Astrocyte (in vitro differentiated cells and primary cell): Measurements from ENCODE around the gene RPGRIP1L. TPM values are rescaled to one million over a fixed set of nuclear protein-coding genes. Genes with fewer than 3 reads are reported as not detected.

Source experiments
- DNase-seq: peaks from one replicate; pipeline ENCODE4 v3.0.0-alpha.2; 2010; ENCODE audit warnings: low read depth
- FAIRE-seq: peaks from 2 replicates; lab custom pipeline; 2011; peaks lifted over from hg19 to GRCh38; lab: Jason Lieb, UNC
- H2AFZ ChIP-seq: 2 replicates; pipeline ENCODE4 v1.6.0; 2012; ENCODE audit warnings: low read depth, low read length, inconsistent platforms
- H3K27ac ChIP-seq: 2 replicates; pipeline ENCODE4 v1.5.1; 2011; ENCODE audit warnings: low read depth, low read length, inconsistent platforms
- H3K27me3 ChIP-seq: 2 replicates; pipeline ENCODE4 v1.6.0; 2011; ENCODE audit warnings: low read length, inconsistent platforms; ENCODE audit not compliant: insufficient read depth
- H3K36me3 ChIP-seq: 2 replicates; pipeline ENCODE4 v1.5.1; 2011; ENCODE audit warnings: low read length, inconsistent platforms; ENCODE audit not compliant: insufficient read depth
- H3K4me1 ChIP-seq: 2 replicates; pipeline ENCODE4 v1.5.1; 2011; ENCODE audit warnings: low read length, inconsistent platforms; ENCODE audit not compliant: insufficient read depth
- H3K4me2 ChIP-seq: 2 replicates; pipeline ENCODE4 v1.6.0; 2012; ENCODE audit warnings: low read length, inconsistent platforms
- H3K4me3 ChIP-seq: 2 replicates; pipeline ENCODE4 v1.5.1; 2011; ENCODE audit warnings: low read depth, mild to moderate bottlenecking, low read length, inconsistent platforms; ENCODE audit not compliant: insufficient read depth
- H3K79me2 ChIP-seq: 2 replicates; pipeline ENCODE4 v1.6.0; 2012; ENCODE audit warnings: mild to moderate bottlenecking, low read length, inconsistent platforms; ENCODE audit not compliant: insufficient read depth
- H3K9ac ChIP-seq: 2 replicates; pipeline ENCODE4 v1.6.0; 2012; ENCODE audit warnings: mild to moderate bottlenecking, low read length, inconsistent platforms
- H3K9me3 ChIP-seq: 2 replicates; pipeline ENCODE4 v1.5.1; 2012; ENCODE audit warnings: low read depth, mild to moderate bottlenecking, low read length, inconsistent platforms; ENCODE audit not compliant: insufficient read depth
- H4K20me1 ChIP-seq: 2 replicates; pipeline ENCODE4 v1.6.0; 2012; ENCODE audit warnings: low read length, inconsistent platforms; ENCODE audit not compliant: insufficient read depth
- H3K27ac Mint-ChIP-seq: one replicate; pipeline ENCODE4 v1.8.0; 2021; ENCODE audit warnings: mild to moderate bottlenecking, mixed read lengths; ENCODE audit not compliant: unreplicated experiment
- H3K27me3 Mint-ChIP-seq: one replicate; pipeline ENCODE4 v1.8.0; 2021; ENCODE audit warnings: low read depth, mixed read lengths; ENCODE audit not compliant: unreplicated experiment
- H3K36me3 Mint-ChIP-seq: one replicate; pipeline ENCODE4 v1.8.0; 2021; ENCODE audit warnings: low read depth, mixed read lengths; ENCODE audit not compliant: unreplicated experiment
- H3K4me1 Mint-ChIP-seq: one replicate; pipeline ENCODE4 v1.8.0; 2021; ENCODE audit warnings: low read depth, mixed read lengths; ENCODE audit not compliant: unreplicated experiment
- H3K4me3 Mint-ChIP-seq: one replicate; pipeline ENCODE4 v1.8.0; 2021; ENCODE audit warnings: mild to moderate bottlenecking, moderate library complexity, mixed read lengths; ENCODE audit not compliant: unreplicated experiment
- H3K9me3 Mint-ChIP-seq: one replicate; pipeline ENCODE4 v1.8.0; 2021; ENCODE audit warnings: mild to moderate bottlenecking, mixed read lengths; ENCODE audit not compliant: unreplicated experiment
- CTCF ChIP-seq: IDR thresholded peaks from 2 replicates; pipeline ENCODE4 v1.5.1; 2011; ENCODE audit warnings: low read depth, mild to moderate bottlenecking, inconsistent platforms, low read length, moderate library complexity; ENCODE audit not compliant: insufficient read depth
- EZH2 ChIP-seq: IDR thresholded peaks from 2 replicates; pipeline ENCODE4 v1.6.1; 2012; ENCODE audit warnings: mild to moderate bottlenecking, low read length, inconsistent platforms; ENCODE audit not compliant: insufficient read depth
- total RNA-seq: library from RNA; stranded (reverse); gene quantifications from 2 replicates; pipeline ENCODE4 v1.2.1, GENCODE V29; 2021

RPGRIP1L gene
- total RNA-seq, 1 donor from 2014 or later, result 18.1 TPM

GRCh38 chr16:53629607-53630312 lies 73.9 kb downstream of the RPGRIP1L start:
- Mint-ChIP-seq H3K4me1 (peaks cover 5% of the 10 kb centered on the region), H3K27me3 (no peaks in the 10 kb centered on the region), H3K4me3 (no peak overlapping the region), H3K9me3 (no peaks in the 10 kb centered on the region), H3K27ac (no peak overlapping the region), H3K36me3 (peaks cover 9% of the 10 kb centered on the region)
- no peak for FAIRE-seq
- H3K27me3 ChIP-seq, result no peaks in the 10 kb centered on the region
- H3K9me3 ChIP-seq, result no peaks in the 10 kb centered on the region
- no peaks in the 10 kb centered on the region for H3K4me1 ChIP-seq
- H3K4me3 ChIP-seq, result no peak overlapping the region
- no peak overlapping the region for H3K27ac ChIP-seq
- H2AFZ ChIP-seq, result no peak overlapping the region
- H3K79me2 ChIP-seq, result no peaks in the 10 kb centered on the region
- no peak overlapping the region for H3K4me2 ChIP-seq
- no peak for TF ChIP-seq CTCF
- no peak for DNase-seq
- H3K9ac ChIP-seq, result no peak overlapping the region
- H3K36me3 ChIP-seq, result peaks cover 4% of the 10 kb centered on the region
- no peaks in the 10 kb centered on the region for H4K20me1 ChIP-seq

- H3K27ac Mint-ChIP-seq, result no peak overlapping the region
- no peaks in the 10 kb centered on the region for H3K79me2 ChIP-seq
- no peak overlapping the region for H3K4me2 ChIP-seq
- H3K9me3 ChIP-seq, result no peaks in the 10 kb centered on the region
- no peaks in the 10 kb centered on the region for H3K9me3 Mint-ChIP-seq
- no peak overlapping the region for H3K4me3 ChIP-seq
- H3K36me3 Mint-ChIP-seq, result peaks cover 6% of the 10 kb centered on the region
- FAIRE-seq, result no peak
- no peak overlapping the region for H2AFZ ChIP-seq
- H3K4me1 ChIP-seq, result no peaks in the 10 kb centered on the region
- peaks cover 3% of the 10 kb centered on the region for H3K36me3 ChIP-seq
- no peak overlapping the region for H3K9ac ChIP-seq
- no peaks in the 10 kb centered on the region for H3K27me3 ChIP-seq
- no peak overlapping the region for H3K4me3 Mint-ChIP-seq
- TF ChIP-seq EZH2 (no peak), CTCF (no peak)
- H3K4me1 Mint-ChIP-seq, result peaks cover 5% of the 10 kb centered on the region
- no peak overlapping the region for H3K27ac ChIP-seq
- no peaks in the 10 kb centered on the region for H3K27me3 Mint-ChIP-seq
- DNase-seq, result no peak
- H4K20me1 ChIP-seq, result no peaks in the 10 kb centered on the region
These were observed 74.5 kb downstream of the RPGRIP1L start for GRCh38 chr16:53629151-53629550.

- Histone ChIP-seq H2AFZ (no peak overlapping the region), H3K4me1 (no peaks in the 10 kb centered on the region), H3K79me2 (no peaks in the 10 kb centered on the region), H3K9ac (no peak overlapping the region), H3K36me3 (no peaks in the 10 kb centered on the region), H3K4me2 (no peak overlapping the region), H3K9me3 (no peaks in the 10 kb centered on the region), H3K27me3 (no peaks in the 10 kb centered on the region), H4K20me1 (no peaks in the 10 kb centered on the region), H3K4me3 (no peak overlapping the region), H3K27ac (no peak overlapping the region)
- no peak for TF ChIP-seq CTCF
- TF ChIP-seq EZH2, result no peak
- Mint-ChIP-seq H3K27ac (no peak overlapping the region), H3K27me3 (no peaks in the 10 kb centered on the region), H3K36me3 (peaks cover 6% of the 10 kb centered on the region), H3K9me3 (no peaks in the 10 kb centered on the region), H3K4me1 (no peaks in the 10 kb centered on the region), H3K4me3 (no peak overlapping the region)
- no peak for DNase-seq
- no peak for FAIRE-seq
These were observed 76.8 kb downstream of the RPGRIP1L start for GRCh38 chr16:53626811-53627210.
